GM19397 (cell line): ENCODE results near the gene RMI2.

Experiments
- ATAC-seq: cut with Tn5 transposase; IDR thresholded peaks from one replicate; pipeline ENCODE4 v1.9.1; 2021; ENCODE audit warnings: mild to moderate bottlenecking, moderate library complexity; ENCODE audit not compliant: unreplicated experiment

The RMI2 gene

GRCh38 chr16:11327277-11328171, 17.7 kb upstream of the RMI2 start:
- peak; percentile 38 for ATAC-seq

DNA sequence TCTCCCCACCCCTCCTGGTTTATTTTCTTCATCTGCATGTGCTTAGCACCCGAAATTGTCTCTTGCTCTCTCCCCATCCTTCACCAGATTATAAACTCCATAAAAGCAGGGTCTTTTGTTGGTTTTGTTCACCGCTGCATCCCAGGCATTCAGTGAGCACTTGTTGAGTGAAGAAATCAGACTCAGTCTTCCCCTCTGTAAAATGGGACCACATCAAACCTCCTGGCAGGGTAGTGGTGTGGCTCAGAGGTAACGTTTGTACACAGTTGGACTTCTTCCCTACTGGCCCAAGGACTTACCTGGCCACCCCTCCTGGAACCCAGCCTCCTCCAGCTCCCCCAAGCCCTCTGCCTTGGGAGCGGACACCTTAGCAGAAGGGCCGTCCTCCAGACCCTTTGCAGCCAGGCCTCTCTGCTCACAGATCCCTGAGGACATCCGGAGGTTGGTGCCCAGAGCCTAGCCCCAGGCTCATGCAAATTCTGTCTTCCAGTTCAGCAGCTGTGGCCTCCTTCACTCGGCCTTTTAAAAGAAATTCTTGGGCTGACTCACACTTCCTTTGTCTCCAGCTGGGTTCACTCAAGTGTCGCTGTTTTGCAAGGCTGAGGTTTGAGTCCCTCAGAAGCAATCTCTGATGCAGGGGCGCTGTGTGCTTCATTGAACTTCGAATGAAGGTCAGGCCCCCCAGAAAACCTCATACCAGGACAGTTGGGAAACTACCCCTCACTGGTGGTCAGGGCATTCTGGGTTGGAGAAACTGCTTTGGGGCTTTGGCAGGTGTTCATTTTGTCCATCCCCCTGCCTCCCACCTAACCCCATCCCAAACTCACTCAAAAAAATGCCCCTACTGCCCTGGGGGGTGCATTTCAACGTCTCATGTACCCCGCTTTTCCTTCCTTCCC, 16.8 kb upstream of the RMI2 start:
- peak; percentile 68 for ATAC-seq

GRCh38 chr16:11329071-11329491, 16.2 kb upstream of the RMI2 start:
- ATAC-seq: no peak

DNA sequence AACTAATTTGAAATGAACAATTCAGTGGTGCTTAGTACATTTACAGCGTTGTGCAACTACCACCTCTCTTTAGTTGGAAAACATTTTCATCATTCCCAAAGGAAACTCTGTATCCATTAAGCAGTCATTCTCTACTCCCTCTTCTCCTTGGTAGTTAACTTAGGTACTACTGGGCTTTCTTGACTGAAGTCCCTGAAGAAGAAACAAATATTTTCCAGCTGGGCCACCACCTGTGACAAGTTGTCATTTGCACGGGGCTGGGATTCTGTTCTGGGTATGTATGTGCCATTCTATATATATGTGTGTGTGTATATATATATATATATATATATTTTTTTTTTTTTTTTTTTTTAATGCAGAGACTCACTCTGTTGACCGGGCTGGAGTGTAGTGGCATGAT, 15.4 kb upstream of the RMI2 start:
- no peak for ATAC-seq

GRCh38 chr16:11330526-11331237, 14.6 kb upstream of the RMI2 start:
- ATAC-seq: no peak

GRCh38 chr16:11331967-11332366, 13.3 kb upstream of the RMI2 start:
- no peak for ATAC-seq

DNA sequence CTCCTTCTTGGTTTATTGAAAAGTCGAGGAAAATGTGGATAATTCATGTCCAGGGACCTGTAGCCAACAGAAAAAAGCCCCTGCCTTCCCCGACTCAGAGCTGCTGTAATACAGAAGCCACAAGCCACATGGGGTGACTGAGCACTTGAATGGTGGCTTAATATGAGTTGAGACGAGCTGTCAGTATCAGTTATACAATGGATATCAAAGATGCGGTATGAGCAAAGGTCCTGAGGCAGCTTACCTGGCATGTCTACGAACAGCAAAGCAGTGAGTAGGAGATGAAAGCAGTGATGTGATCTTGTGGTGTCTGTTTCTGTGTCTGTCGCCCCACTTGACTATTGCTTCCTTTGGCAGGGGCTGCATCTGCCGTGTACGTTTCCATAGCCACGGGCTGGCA, 12.2 kb upstream of the RMI2 start:
- ATAC-seq: no peak

- ATAC-seq: no peak
Observed at GRCh38 chr16:11333702-11334101, 11.6 kb upstream of the RMI2 start.

DNA sequence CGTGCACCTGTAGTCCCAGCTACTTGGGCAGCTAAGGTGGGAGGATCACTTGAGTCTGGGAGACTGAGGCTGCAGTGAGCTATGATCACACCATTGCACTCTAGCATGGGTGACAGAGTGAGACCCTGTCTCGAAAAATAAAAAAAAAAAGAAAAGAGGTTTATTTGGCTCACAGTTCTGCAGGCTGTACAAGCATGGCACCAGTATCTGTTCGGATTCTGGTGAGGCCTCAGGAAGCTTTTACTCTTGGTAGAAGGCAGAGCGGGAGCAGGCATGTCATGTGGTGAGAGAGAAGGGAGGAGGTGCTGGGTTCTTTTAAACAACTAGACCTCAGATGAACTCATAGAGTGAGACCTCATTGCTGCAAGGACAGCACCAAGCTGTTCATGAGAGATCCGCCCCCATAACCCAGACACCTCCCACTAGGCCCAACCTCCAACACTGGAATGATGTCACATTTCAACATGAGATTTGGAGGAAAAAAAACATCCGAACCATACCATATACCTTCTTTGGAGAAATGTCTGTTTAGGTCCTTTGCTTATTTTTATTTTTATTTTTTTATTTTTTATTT, 10.3 kb upstream of the RMI2 start:
- ATAC-seq: no peak

DNA sequence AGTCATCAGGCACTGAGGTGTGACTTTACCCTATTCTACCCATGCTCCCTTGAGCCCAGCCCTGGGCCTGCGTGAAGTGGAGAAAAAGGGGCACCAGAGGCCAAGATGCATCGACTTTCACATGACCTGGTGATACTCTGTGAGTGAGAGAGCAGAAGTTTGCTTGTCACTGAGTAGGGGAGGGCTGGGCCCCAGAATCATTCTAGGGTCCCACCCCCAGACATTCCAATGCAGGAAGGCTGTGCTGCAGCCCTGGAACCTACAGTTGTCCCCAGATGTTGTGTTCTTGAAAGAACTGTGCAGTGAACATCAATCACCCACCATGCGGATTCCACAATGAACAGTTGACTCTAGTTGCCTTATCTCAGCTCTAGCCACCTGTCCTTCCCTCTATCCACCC, 6.2 kb upstream of the RMI2 start:
- ATAC-seq: no peak

DNA sequence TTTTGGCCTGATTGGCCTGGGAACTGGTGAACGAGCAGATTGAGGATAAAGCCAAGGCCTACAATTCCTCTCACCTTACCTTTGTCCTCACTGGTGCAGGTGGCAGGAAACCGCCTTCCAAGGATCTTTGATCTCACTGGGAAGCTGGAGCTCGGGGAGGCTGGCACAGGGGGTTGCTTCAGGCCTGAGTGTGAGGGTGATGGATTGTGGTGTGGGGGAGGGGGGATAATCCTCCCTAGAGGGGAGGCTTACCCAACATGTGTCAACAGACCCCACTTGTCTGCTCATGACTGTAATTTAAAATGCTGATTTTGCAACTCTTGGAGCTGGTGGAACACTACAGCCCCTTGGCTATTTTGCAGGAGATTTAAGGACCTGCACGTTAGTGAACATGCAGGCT, 4.5 kb upstream of the RMI2 start:
- no peak for ATAC-seq

DNA sequence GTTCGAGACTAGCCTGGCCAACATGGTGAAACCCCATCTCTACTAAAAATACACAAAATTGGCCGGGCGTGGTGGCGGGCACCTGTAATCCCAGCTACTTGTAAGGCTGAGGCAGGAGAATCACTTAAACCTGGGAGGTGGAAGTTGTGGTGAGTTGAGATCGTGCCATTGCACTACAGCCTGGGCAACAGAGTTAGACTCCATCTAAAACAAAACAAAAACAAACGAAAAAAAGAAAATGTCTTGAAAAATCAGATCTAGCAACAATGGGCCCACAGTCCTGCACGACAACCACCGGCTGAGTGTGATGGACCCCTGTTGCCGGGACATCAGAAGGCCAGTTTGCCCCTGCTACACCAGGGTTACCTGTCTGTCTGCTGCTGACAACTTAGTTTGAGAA, 3.9 kb upstream of the RMI2 start:
- ATAC-seq: no peak

GRCh38 chr16:11342021-11342855, 3.0 kb upstream of the RMI2 start:
- ATAC-seq: no peak

- ATAC-seq: no peak
Observed at GRCh38 chr16:11346700-11347319, 1.6 kb downstream of the RMI2 start.

DNA sequence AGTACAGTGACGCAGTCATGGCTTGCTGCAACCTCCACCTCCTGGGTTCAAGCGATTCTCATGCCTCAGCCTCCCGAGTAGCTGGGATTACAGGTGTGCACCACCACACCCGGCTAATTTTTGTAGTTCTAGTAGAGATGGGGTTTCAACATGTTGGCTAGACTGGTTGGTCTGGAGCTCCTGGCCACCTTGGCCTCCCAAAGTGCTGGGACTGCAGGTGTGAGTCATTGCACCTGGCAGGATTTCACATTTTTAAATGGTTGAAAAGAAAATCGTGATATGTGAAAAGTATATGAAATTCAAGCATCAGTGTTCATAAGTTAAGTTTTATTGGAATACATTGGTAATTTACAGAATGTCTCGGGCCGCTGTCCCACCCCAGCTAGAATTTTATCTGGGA, 2.6 kb downstream of the RMI2 start:
- ATAC-seq: no peak

- ATAC-seq: no peak
Observed at GRCh38 chr16:11348737-11349598, 3.7 kb downstream of the RMI2 start.

- ATAC-seq: no peak
Observed at GRCh38 chr16:11349599-11350276, 4.5 kb downstream of the RMI2 start.

DNA sequence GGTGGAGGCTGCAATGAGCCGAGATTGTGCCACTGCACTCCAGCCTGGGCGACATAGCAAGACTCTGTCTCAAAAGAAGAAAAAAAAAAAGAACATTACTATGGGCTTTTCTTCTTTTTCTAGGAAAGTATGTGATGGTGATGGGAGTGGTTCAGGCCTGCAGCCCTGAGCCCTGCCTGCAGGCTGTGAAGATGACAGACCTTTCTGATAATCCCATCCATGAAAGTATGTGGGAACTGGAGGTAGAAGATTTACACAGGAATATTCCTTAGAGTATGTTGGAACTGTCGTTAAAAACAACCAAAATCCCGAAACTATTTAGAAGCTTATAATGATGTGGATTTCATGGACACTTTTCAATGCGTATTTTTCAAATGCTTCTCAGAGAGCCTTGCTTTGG, 5.3 kb downstream of the RMI2 start:
- ATAC-seq: no peak
